Panc1 (cell line): ENCODE results near the gene MACROD1. TPM values are rescaled to one million over a fixed set of nuclear protein-coding genes. Genes with fewer than 3 reads are reported as not detected.

Source experiments
- ATAC-seq: fragments of 200-7000 bp; cut with Tn5 transposase; 2 replicates; pipeline ENCODE4 v1.9.1; 2020; ENCODE audit warnings: mild to moderate bottlenecking, moderate library complexity
- BruUV-seq: library from RNA; stranded (reverse); fragments of 400-500 nt; replicated peaks from 2 replicates; lab custom pipeline; 2021; lab: Mats Ljungman, UMichigan
- CTCF ChIA-PET: fragments of 300-600 bp; sonication (Branson Sonifier 250); formaldehyde crosslinking; loops from one replicate; lab custom pipeline; 2022; ENCODE audit warnings: antibody characterized with exemption; lab: Charles Lee
- POLR2A ChIA-PET: fragments of 300-600 bp; sonication (Branson Sonifier 250); formaldehyde crosslinking; loops from one replicate; lab custom pipeline; 2022; ENCODE audit warnings: antibody characterized with exemption; lab: Charles Lee
- DNase-seq: peaks from one replicate; pipeline ENCODE4 v3.0.0-alpha.2; 2010; ENCODE audit warnings: low read depth, low spot score
- H3K27ac ChIP-seq: 2 replicates; pipeline ENCODE4 v1.5.1; 2011; ENCODE audit warnings: mild to moderate bottlenecking, low read length, inconsistent platforms
- H3K27me3 ChIP-seq: fragments of 200-500 bp; sonication (Bioruptor generic); 2 replicates; pipeline ENCODE4 v1.6.0; 2014; ENCODE audit warnings: low read length, inconsistent platforms; ENCODE audit not compliant: control insufficient read depth, insufficient read depth
- H3K36me3 ChIP-seq: fragments of 200-500 bp; sonication (Bioruptor generic); 2 replicates; pipeline ENCODE4 v1.5.1; 2014; ENCODE audit warnings: inconsistent platforms, mild to moderate bottlenecking, low read length, moderate library complexity; ENCODE audit not compliant: control insufficient read depth, insufficient read depth
- H3K4me1 ChIP-seq: 2 replicates; pipeline ENCODE4 v1.5.1; 2011; ENCODE audit warnings: inconsistent platforms, mild to moderate bottlenecking, low read length, moderate library complexity; ENCODE audit not compliant: control insufficient read depth, insufficient read depth
- H3K4me3 ChIP-seq, 2 experiments: 2 replicates each; pipeline ENCODE4 v1.5.1; 2011 to 2012; ENCODE audit warnings: low read depth in 2 of 2, low read length in 2 of 2, mild to moderate bottlenecking in 2 of 2, inconsistent platforms in 1 of 2, moderate library complexity in 1 of 2
- H3K9me3 ChIP-seq: fragments of 200-500 bp; sonication (Bioruptor generic); 2 replicates; pipeline ENCODE4 v1.5.1; 2014; ENCODE audit warnings: low read depth, mild to moderate bottlenecking, inconsistent platforms, low read length, moderate library complexity; ENCODE audit not compliant: control insufficient read depth, insufficient read depth
- POLR2AphosphoS5 ChIP-seq: IDR thresholded peaks from 2 replicates; pipeline ENCODE4 v1.6.1; 2012; ENCODE audit warnings: mild to moderate bottlenecking, low read depth, low read length, moderate library complexity
- SIN3A ChIP-seq: IDR thresholded peaks from 2 replicates; pipeline ENCODE4 v1.6.1; 2012; ENCODE audit warnings: low read depth, mild to moderate bottlenecking, low read length, moderate library complexity, borderline replicate concordance; ENCODE audit not compliant: insufficient read depth
- TCF7L2 ChIP-seq: IDR thresholded peaks from 2 replicates; pipeline ENCODE4 v1.6.1; 2011; ENCODE audit warnings: mild to moderate bottlenecking, low read depth, low read length, inconsistent platforms
- in situ Hi-C: cut with HindIII; loops from 2 replicates; pipeline ENCODE4 v1.10.0; 2016; ENCODE audit warnings: low sequenced_read_pairs, low pct_unique_long_range_greater_than_20kb
- intact Hi-C: fragments of 100-400 bp; cut with micrococcal nuclease; formaldehyde crosslinking; loops from one replicate; pipeline ENCODE4 v1.10.0; 2022; ENCODE audit not compliant: unreplicated experiment
- total RNA-seq: library from RNA; stranded (reverse); gene quantifications from one replicate; pipeline ENCODE4 v1.2.1, GENCODE V29; 2021; ENCODE audit not compliant: unreplicated experiment
- TF ChIP-seq, protein P1 (sequence below), 2 experiments: IDR thresholded peaks; 2 replicates each; pipeline ENCODE4 v1.6.1; 2011 to 2012; ENCODE audit warnings: low read depth in 2 of 2, control low read depth in 1 of 2, low read length in 1 of 2, mild to moderate bottlenecking in 1 of 2, moderate library complexity in 1 of 2; ENCODE audit not compliant: insufficient read depth in 1 of 2
- TF ChIP-seq, protein P2 (sequence below): fragments of 450-650 bp; IDR thresholded peaks from 2 replicates; pipeline ENCODE4 v1.5.1; 2017; ENCODE audit warnings: mild to moderate bottlenecking

The MACROD1 gene
- total RNA-seq, 1 experiment from 2014 or later = 16.8 TPM

GRCh38 chr11:63970902-63971301 is 195.0 kb downstream of the MACROD1 start:
- 0 out of 2 replicates have a peak, but pooled peaks cover under 1% of the 10 kb centered on the region for H3K4me1 ChIP-seq
- TF ChIP-seq, protein P1, sequence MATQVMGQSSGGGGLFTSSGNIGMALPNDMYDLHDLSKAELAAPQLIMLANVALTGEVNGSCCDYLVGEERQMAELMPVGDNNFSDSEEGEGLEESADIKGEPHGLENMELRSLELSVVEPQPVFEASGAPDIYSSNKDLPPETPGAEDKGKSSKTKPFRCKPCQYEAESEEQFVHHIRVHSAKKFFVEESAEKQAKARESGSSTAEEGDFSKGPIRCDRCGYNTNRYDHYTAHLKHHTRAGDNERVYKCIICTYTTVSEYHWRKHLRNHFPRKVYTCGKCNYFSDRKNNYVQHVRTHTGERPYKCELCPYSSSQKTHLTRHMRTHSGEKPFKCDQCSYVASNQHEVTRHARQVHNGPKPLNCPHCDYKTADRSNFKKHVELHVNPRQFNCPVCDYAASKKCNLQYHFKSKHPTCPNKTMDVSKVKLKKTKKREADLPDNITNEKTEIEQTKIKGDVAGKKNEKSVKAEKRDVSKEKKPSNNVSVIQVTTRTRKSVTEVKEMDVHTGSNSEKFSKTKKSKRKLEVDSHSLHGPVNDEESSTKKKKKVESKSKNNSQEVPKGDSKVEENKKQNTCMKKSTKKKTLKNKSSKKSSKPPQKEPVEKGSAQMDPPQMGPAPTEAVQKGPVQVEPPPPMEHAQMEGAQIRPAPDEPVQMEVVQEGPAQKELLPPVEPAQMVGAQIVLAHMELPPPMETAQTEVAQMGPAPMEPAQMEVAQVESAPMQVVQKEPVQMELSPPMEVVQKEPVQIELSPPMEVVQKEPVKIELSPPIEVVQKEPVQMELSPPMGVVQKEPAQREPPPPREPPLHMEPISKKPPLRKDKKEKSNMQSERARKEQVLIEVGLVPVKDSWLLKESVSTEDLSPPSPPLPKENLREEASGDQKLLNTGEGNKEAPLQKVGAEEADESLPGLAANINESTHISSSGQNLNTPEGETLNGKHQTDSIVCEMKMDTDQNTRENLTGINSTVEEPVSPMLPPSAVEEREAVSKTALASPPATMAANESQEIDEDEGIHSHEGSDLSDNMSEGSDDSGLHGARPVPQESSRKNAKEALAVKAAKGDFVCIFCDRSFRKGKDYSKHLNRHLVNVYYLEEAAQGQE (IDR thresholded peaks at IDR 0.05; ENCODE audit: insufficient read depth in 1 of 2, low read depth in 2 of 2, low read length in 1 of 2) = no peak
- TF ChIP-seq TCF7L2 = no peak
- TF ChIP-seq, protein P2, sequence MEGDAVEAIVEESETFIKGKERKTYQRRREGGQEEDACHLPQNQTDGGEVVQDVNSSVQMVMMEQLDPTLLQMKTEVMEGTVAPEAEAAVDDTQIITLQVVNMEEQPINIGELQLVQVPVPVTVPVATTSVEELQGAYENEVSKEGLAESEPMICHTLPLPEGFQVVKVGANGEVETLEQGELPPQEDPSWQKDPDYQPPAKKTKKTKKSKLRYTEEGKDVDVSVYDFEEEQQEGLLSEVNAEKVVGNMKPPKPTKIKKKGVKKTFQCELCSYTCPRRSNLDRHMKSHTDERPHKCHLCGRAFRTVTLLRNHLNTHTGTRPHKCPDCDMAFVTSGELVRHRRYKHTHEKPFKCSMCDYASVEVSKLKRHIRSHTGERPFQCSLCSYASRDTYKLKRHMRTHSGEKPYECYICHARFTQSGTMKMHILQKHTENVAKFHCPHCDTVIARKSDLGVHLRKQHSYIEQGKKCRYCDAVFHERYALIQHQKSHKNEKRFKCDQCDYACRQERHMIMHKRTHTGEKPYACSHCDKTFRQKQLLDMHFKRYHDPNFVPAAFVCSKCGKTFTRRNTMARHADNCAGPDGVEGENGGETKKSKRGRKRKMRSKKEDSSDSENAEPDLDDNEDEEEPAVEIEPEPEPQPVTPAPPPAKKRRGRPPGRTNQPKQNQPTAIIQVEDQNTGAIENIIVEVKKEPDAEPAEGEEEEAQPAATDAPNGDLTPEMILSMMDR = no peak
- no peak for TF ChIP-seq SIN3A
- no peak for TF ChIP-seq POLR2AphosphoS5
- no TSS peak for BruUV-seq
- DNase-seq (no peak), ATAC-seq (no peak)
- no peaks in the 10 kb centered on the region for H3K27me3 ChIP-seq
- ChIA-PET POLR2A (interaction anchor here (0.6 kb wide), 1 partner anchor 9 kb away, joined by 16 read pairs; no protein-coding TSS in a partner anchor), CTCF (no interaction called here)
- H3K36me3 ChIP-seq = no peaks in the 10 kb centered on the region
- H3K9me3 ChIP-seq = no peaks in the 10 kb centered on the region
- no peak overlapping the region for H3K27ac ChIP-seq
- intact Hi-C loops (no loop called here), in situ Hi-C loops (no loop called here)
- no peak overlapping the region for H3K4me3 ChIP-seq

DNA sequence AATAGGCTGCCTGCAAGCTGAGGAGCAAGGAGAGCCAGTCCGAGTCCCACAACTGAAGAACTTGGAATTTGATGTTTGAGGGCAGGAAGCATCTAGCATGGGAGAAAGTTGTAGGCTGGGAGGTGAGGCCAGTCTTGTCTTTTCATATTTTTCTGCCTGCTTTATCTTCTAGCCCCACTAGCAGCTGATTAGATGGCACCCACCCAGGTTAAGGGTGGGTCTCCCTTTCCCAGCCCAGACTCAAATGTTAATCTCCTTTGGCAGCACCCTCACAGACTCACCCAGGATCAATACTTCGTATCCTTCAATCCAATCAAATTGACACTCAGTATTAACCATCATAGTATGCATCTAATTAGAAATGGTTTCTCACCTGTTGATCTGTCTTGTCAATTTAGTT is 196.5 kb downstream of the MACROD1 start:
- no peak for DNase-seq
- no peaks in the 10 kb centered on the region for H3K9me3 ChIP-seq
- no TSS peak for BruUV-seq
- H3K4me3 ChIP-seq = no peak overlapping the region
- POLR2A ChIA-PET = no interaction called here
- no peak for ATAC-seq
- H3K36me3 ChIP-seq = no peaks in the 10 kb centered on the region
- in situ Hi-C loops = no loop called here
- no peaks in the 10 kb centered on the region for H3K4me1 ChIP-seq
- H3K27ac ChIP-seq = no peak overlapping the region
- intact Hi-C loops = no loop called here
- CTCF ChIA-PET = no interaction called here
- TF ChIP-seq SIN3A = no peak
- TF ChIP-seq, protein P2 = no peak
- TF ChIP-seq POLR2AphosphoS5 = no peak
- TF ChIP-seq, protein P1 (IDR thresholded peaks at IDR 0.05; ENCODE audit: insufficient read depth in 1 of 2, low read depth in 2 of 2, low read length in 1 of 2) = no peak
- no peak for TF ChIP-seq TCF7L2
- H3K27me3 ChIP-seq = no peaks in the 10 kb centered on the region
